WTC11 (cell line): Measurements from ENCODE around the gene TCERG1. TPM values are rescaled to one million over a fixed set of nuclear protein-coding genes. Genes with fewer than 3 reads are reported as not detected.

Experiments
- CBFB ChIP-seq: sonication (generic); formaldehyde crosslinking; IDR thresholded peaks from 2 replicates; pipeline ENCODE4 v1.8.1; 2022; ENCODE audit warnings: mild to moderate bottlenecking, low read depth, missing genetic modification reagents
- CREM ChIP-seq: sonication (generic); formaldehyde crosslinking; IDR thresholded peaks from 2 replicates; pipeline ENCODE4 v1.8.1; 2022; ENCODE audit warnings: mild to moderate bottlenecking, missing genetic modification reagents, moderate library complexity
- CTCF ChIP-seq: fragments of 200-600 bp; IDR thresholded peaks from 2 replicates; pipeline ENCODE4 v1.8.0; 2022; ENCODE audit warnings: antibody characterized with exemption
- E2F1 ChIP-seq: sonication (generic); formaldehyde crosslinking; IDR thresholded peaks from 2 replicates; pipeline ENCODE4 v1.8.0; 2022; ENCODE audit warnings: mild to moderate bottlenecking, missing genetic modification reagents
- EMX1 ChIP-seq: fragments of 250-450 bp; sonication (Bioruptor Pico); IDR thresholded peaks from 2 replicates; pipeline ENCODE4 v1.8.0; 2021; ENCODE audit warnings: mild to moderate bottlenecking
- ETV6 ChIP-seq: sonication (generic); formaldehyde crosslinking; IDR thresholded peaks from 2 replicates; pipeline ENCODE4 v1.8.1; 2022; ENCODE audit warnings: mild to moderate bottlenecking, missing genetic modification reagents
- IRF1 ChIP-seq: sonication (generic); formaldehyde crosslinking; IDR thresholded peaks from 2 replicates; pipeline ENCODE4 v1.8.0; 2023; ENCODE audit warnings: missing genetic modification reagents
- JUN ChIP-seq: sonication (generic); formaldehyde crosslinking; IDR thresholded peaks from 2 replicates; pipeline ENCODE4 v1.8.0; 2023; ENCODE audit warnings: mild to moderate bottlenecking, missing genetic modification reagents
- NR2C2 ChIP-seq: sonication (generic); formaldehyde crosslinking; IDR thresholded peaks from 2 replicates; pipeline ENCODE4 v1.8.0; 2022; ENCODE audit warnings: mild to moderate bottlenecking, missing genetic modification reagents
- RORB ChIP-seq: fragments of 250-450 bp; sonication (Bioruptor Pico); IDR thresholded peaks from 2 replicates; pipeline ENCODE4 v1.9.0; 2021; ENCODE audit warnings: mild to moderate bottlenecking
- SOX15 ChIP-seq: fragments of 250-450 bp; sonication (Bioruptor Pico); IDR thresholded peaks from 2 replicates; pipeline ENCODE4 v1.9.0; 2021; ENCODE audit warnings: mild to moderate bottlenecking
- TP53 ChIP-seq: sonication (generic); formaldehyde crosslinking; IDR thresholded peaks from 2 replicates; pipeline ENCODE4 v1.8.1; 2023; ENCODE audit warnings: mild to moderate bottlenecking, missing genetic modification reagents
- ZNF121 ChIP-seq: sonication (generic); formaldehyde crosslinking; IDR thresholded peaks from 2 replicates; pipeline ENCODE4 v1.8.0; 2023; ENCODE audit warnings: missing genetic modification reagents
- total RNA-seq: library from RNA; stranded (reverse); gene quantifications from 3 replicates; pipeline ENCODE4 v1.2.3, GENCODE V29; 2021
- TF ChIP-seq, protein P1 (sequence below): sonication (generic); formaldehyde crosslinking; IDR thresholded peaks from 2 replicates; pipeline ENCODE4 v1.8.1; 2023; ENCODE audit warnings: mild to moderate bottlenecking, missing genetic modification reagents
- TF ChIP-seq, protein P2 (sequence below): sonication (generic); formaldehyde crosslinking; conservative IDR thresholded peaks from 2 replicates; pipeline ENCODE4 v1.8.1; 2023; ENCODE audit warnings: mild to moderate bottlenecking, low read depth, missing genetic modification reagents, moderate library complexity
- TF ChIP-seq, protein P3 (sequence below): sonication (generic); formaldehyde crosslinking; conservative IDR thresholded peaks from 2 replicates; pipeline ENCODE4 v1.8.1; 2022; ENCODE audit warnings: mild to moderate bottlenecking, missing genetic modification reagents
- TF ChIP-seq, protein P4 (sequence below): sonication (generic); formaldehyde crosslinking; IDR thresholded peaks from 2 replicates; pipeline ENCODE4 v1.8.1; 2023; ENCODE audit warnings: mild to moderate bottlenecking, moderate library complexity, missing genetic modification reagents
- TF ChIP-seq, protein P5 (sequence below): sonication (generic); formaldehyde crosslinking; IDR thresholded peaks from 2 replicates; pipeline ENCODE4 v1.8.0; 2023; ENCODE audit warnings: mild to moderate bottlenecking, missing genetic modification reagents
- TF ChIP-seq, protein P6 (sequence below): fragments of 250-450 bp; sonication (Bioruptor Pico); IDR thresholded peaks from 2 replicates; pipeline ENCODE4 v1.9.0; 2021; ENCODE audit warnings: mild to moderate bottlenecking, borderline replicate concordance

TCERG1 gene
- total RNA-seq, 1 experiment from 2014 or later: 117 TPM

GRCh38 chr5:146446861-146447733 is at the start of gene TCERG1 (continued):
- 0 out of 2 replicates have a peak, but pooled peaks have one; percentile 37 for TF ChIP-seq IRF1
- TF ChIP-seq TP53 (CRISPR knock-in tag): no peak
- TF ChIP-seq JUN: peak; percentile 48; the same call in 1 of the 2 replicates
- peak; percentile 11; the same call in 1 of the 2 replicates for TF ChIP-seq ETV6 (CRISPR knock-in tag)
- no peak for TF ChIP-seq RORB (CRISPR knock-in tag)
- TF ChIP-seq CTCF: peak; percentile 45; the same call in 1 of the 2 replicates
- no peak for TF ChIP-seq SOX15 (CRISPR knock-in tag)
- TF ChIP-seq, protein P1, sequence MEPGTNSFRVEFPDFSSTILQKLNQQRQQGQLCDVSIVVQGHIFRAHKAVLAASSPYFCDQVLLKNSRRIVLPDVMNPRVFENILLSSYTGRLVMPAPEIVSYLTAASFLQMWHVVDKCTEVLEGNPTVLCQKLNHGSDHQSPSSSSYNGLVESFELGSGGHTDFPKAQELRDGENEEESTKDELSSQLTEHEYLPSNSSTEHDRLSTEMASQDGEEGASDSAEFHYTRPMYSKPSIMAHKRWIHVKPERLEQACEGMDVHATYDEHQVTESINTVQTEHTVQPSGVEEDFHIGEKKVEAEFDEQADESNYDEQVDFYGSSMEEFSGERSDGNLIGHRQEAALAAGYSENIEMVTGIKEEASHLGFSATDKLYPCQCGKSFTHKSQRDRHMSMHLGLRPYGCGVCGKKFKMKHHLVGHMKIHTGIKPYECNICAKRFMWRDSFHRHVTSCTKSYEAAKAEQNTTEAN (CRISPR knock-in tag): no peak
- TF ChIP-seq CBFB (CRISPR knock-in tag): no peak
- peak; percentile 55; the same call in 1 of the 2 replicates for TF ChIP-seq CREM (CRISPR knock-in tag)
- TF ChIP-seq, protein P2, sequence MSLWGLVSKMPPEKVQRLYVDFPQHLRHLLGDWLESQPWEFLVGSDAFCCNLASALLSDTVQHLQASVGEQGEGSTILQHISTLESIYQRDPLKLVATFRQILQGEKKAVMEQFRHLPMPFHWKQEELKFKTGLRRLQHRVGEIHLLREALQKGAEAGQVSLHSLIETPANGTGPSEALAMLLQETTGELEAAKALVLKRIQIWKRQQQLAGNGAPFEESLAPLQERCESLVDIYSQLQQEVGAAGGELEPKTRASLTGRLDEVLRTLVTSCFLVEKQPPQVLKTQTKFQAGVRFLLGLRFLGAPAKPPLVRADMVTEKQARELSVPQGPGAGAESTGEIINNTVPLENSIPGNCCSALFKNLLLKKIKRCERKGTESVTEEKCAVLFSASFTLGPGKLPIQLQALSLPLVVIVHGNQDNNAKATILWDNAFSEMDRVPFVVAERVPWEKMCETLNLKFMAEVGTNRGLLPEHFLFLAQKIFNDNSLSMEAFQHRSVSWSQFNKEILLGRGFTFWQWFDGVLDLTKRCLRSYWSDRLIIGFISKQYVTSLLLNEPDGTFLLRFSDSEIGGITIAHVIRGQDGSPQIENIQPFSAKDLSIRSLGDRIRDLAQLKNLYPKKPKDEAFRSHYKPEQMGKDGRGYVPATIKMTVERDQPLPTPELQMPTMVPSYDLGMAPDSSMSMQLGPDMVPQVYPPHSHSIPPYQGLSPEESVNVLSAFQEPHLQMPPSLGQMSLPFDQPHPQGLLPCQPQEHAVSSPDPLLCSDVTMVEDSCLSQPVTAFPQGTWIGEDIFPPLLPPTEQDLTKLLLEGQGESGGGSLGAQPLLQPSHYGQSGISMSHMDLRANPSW (CRISPR knock-in tag): no peak
- no peak for TF ChIP-seq E2F1
- TF ChIP-seq, protein P3, sequence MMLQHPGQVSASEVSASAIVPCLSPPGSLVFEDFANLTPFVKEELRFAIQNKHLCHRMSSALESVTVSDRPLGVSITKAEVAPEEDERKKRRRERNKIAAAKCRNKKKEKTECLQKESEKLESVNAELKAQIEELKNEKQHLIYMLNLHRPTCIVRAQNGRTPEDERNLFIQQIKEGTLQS (CRISPR knock-in tag): no peak
- TF ChIP-seq, protein P4, sequence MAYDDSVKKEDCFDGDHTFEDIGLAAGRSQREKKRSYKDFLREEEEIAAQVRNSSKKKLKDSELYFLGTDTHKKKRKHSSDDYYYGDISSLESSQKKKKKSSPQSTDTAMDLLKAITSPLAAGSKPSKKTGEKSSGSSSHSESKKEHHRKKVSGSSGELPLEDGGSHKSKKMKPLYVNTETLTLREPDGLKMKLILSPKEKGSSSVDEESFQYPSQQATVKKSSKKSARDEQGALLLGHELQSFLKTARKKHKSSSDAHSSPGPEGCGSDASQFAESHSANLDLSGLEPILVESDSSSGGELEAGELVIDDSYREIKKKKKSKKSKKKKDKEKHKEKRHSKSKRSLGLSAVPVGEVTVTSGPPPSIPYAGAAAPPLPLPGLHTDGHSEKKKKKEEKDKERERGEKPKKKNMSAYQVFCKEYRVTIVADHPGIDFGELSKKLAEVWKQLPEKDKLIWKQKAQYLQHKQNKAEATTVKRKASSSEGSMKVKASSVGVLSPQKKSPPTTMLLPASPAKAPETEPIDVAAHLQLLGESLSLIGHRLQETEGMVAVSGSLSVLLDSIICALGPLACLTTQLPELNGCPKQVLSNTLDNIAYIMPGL: peak; percentile 47; the same call in 1 of the 2 replicates
- TF ChIP-seq, protein P5, sequence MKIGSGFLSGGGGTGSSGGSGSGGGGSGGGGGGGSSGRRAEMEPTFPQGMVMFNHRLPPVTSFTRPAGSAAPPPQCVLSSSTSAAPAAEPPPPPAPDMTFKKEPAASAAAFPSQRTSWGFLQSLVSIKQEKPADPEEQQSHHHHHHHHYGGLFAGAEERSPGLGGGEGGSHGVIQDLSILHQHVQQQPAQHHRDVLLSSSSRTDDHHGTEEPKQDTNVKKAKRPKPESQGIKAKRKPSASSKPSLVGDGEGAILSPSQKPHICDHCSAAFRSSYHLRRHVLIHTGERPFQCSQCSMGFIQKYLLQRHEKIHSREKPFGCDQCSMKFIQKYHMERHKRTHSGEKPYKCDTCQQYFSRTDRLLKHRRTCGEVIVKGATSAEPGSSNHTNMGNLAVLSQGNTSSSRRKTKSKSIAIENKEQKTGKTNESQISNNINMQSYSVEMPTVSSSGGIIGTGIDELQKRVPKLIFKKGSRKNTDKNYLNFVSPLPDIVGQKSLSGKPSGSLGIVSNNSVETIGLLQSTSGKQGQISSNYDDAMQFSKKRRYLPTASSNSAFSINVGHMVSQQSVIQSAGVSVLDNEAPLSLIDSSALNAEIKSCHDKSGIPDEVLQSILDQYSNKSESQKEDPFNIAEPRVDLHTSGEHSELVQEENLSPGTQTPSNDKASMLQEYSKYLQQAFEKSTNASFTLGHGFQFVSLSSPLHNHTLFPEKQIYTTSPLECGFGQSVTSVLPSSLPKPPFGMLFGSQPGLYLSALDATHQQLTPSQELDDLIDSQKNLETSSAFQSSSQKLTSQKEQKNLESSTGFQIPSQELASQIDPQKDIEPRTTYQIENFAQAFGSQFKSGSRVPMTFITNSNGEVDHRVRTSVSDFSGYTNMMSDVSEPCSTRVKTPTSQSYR (CRISPR knock-in tag): no peak
- TF ChIP-seq EMX1 (CRISPR knock-in tag): no peak
- TF ChIP-seq NR2C2 (CRISPR knock-in tag): no peak
- TF ChIP-seq ZNF121 (CRISPR knock-in tag): no peak
- TF ChIP-seq, protein P6, sequence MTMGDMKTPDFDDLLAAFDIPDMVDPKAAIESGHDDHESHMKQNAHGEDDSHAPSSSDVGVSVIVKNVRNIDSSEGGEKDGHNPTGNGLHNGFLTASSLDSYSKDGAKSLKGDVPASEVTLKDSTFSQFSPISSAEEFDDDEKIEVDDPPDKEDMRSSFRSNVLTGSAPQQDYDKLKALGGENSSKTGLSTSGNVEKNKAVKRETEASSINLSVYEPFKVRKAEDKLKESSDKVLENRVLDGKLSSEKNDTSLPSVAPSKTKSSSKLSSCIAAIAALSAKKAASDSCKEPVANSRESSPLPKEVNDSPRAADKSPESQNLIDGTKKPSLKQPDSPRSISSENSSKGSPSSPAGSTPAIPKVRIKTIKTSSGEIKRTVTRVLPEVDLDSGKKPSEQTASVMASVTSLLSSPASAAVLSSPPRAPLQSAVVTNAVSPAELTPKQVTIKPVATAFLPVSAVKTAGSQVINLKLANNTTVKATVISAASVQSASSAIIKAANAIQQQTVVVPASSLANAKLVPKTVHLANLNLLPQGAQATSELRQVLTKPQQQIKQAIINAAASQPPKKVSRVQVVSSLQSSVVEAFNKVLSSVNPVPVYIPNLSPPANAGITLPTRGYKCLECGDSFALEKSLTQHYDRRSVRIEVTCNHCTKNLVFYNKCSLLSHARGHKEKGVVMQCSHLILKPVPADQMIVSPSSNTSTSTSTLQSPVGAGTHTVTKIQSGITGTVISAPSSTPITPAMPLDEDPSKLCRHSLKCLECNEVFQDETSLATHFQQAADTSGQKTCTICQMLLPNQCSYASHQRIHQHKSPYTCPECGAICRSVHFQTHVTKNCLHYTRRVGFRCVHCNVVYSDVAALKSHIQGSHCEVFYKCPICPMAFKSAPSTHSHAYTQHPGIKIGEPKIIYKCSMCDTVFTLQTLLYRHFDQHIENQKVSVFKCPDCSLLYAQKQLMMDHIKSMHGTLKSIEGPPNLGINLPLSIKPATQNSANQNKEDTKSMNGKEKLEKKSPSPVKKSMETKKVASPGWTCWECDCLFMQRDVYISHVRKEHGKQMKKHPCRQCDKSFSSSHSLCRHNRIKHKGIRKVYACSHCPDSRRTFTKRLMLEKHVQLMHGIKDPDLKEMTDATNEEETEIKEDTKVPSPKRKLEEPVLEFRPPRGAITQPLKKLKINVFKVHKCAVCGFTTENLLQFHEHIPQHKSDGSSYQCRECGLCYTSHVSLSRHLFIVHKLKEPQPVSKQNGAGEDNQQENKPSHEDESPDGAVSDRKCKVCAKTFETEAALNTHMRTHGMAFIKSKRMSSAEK (CRISPR knock-in tag): no peak
